GM19468 (cell line): ENCODE results near the gene NEMP1.
A peak's percentile ranks its signal among the peaks of the same experiment; 100 is the strongest.

Experiments used
- ATAC-seq: cut with Tn5 transposase; IDR thresholded peaks from one replicate; pipeline ENCODE4 v1.9.1; 2021; ENCODE audit warnings: mild to moderate bottlenecking, moderate library complexity, moderate number of reproducible peaks; ENCODE audit not compliant: unreplicated experiment; ENCODE audit errors: extremely low read depth

The NEMP1 gene

DNA sequence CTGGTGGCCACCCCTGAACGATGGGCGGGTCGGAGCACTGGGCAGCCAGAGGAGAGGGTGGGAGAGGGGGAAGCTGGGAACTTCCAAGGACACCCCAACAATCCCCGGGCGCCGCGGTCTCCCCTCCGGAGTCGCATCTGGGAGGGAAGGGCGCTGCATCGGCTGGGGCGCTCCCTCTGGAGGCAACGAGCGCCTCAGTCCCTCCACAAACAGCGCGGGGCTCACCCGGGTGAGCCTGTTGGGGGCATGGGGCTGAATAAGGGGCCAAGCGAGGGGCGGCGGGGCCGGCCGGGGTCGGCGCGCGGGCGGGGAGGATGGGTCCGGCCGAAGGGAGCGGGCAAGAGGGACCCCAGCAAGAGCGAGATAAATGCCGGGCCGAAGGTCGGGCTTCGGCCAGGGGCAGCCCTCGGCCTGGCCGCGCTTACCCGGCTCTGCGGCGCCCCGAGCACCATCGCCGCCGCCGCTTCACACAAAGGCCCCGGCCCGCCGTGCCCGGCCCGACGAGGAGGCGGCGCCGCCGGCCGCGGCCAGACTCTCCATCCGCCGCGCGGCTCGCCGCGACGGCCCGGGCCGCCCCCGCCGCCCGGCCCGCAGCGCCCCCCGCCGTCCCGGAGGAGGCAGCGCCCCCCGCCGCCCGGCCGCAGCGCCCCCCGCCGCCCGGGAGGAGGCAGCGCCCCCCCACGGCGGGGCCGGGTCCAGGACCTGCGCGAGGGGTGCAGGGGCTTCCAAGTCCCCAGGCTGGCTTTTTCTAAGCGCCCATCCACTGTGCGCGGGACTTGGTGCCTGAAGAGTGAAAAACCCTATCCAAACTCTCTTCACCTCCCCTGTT lies 72.4 kb downstream of the NEMP1 start, which contains the start of gene ZBTB39:
ZBTB39 (minus strand) TSS at position 567 of the 829 bp plus-strand sequence. CDS start 1,629 bp downstream, outside the sequence.
- ATAC-seq = peak; percentile 45
